Stimulated activated naive B cell treated with anti-CD40 and anti-IgM and Interleukin-4, amounts not matched to agents 10 μg/mL and 1 μg/mL and 100 μg/mL, for 72 hours (primary cell): ENCODE results near the gene EMP1.

Source experiments
- ATAC-seq, 2 donors: fragments of 150-1000 bp; cut with Tn5 transposase; replicated peaks; 2 replicates each; pipeline ENCODE4 v1.10.0; 2021; ENCODE audit warnings: moderate library complexity in 1 of 2
- DNase-seq: peaks from one replicate; pipeline ENCODE4 v3.0.0; 2021
- H3K27ac Mint-ChIP-seq: one replicate; pipeline ENCODE4 v1.8.0; 2022; ENCODE audit warnings: mild to moderate bottlenecking, mixed read lengths
- H3K27me3 Mint-ChIP-seq, 2 donors: one replicate each; pipeline ENCODE4 v1.8.0; 2022; ENCODE audit warnings: mixed read lengths in 2 of 2
- H3K36me3 Mint-ChIP-seq, 2 donors: one replicate each; pipeline ENCODE4 v1.8.0; 2022; ENCODE audit warnings: mixed read lengths in 2 of 2, mild to moderate bottlenecking in 1 of 2
- H3K4me1 Mint-ChIP-seq, 2 donors: one replicate each; pipeline ENCODE4 v1.8.0; 2022; ENCODE audit warnings: mixed read lengths in 2 of 2, mild to moderate bottlenecking in 1 of 2
- H3K4me3 Mint-ChIP-seq, 2 donors: one replicate each; pipeline ENCODE4 v1.8.0; 2022; ENCODE audit warnings: mild to moderate bottlenecking in 2 of 2, mixed read lengths in 2 of 2, moderate library complexity in 1 of 2
- H3K9me3 Mint-ChIP-seq, 2 donors: one replicate each; pipeline ENCODE4 v1.8.0; 2022; ENCODE audit warnings: mixed read lengths in 2 of 2, mild to moderate bottlenecking in 1 of 2

The EMP1 gene

DNA sequence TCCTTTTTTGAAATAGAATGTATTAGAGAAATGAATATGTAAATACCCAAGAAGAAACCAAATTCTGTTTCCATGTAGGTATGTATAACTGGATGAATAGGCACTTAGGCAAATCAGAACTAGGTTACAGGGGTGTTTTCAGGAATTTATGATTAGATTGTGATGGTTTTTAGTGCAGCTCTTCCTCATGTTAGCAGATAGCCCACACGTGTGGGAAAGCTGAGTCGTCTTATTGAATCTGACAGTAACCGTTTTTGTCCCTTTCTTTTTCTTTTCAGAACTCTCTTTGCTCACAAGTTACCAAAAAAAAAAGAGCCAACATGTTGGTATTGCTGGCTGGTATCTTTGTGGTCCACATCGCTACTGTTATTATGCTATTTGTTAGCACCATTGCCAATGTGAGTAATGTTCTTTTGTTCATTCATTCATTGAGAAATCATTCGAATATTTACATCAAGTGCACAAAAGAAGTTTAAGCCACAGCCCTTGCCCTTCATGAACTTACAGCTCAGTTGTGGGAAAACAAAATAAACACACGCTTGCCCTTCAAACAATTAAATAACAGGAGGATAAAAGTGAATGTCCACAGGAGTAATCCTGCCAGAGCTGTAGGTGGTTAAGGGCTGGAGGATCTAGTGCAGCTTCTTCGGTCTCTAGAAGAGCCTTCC, 14.8 kb downstream of the EMP1 start:
- H3K36me3 Mint-ChIP-seq = no peaks in the 10 kb centered on the region
- no peak for ATAC-seq
- no peaks in the 10 kb centered on the region for H3K9me3 Mint-ChIP-seq
- H3K4me1 Mint-ChIP-seq = peaks cover 10 to 14% of the 10 kb centered on the region in 2 donors
- H3K27ac Mint-ChIP-seq = no peak overlapping the region
- no peak for DNase-seq
- no peak overlapping the region for H3K4me3 Mint-ChIP-seq
- H3K27me3 Mint-ChIP-seq = peaks cover 11 to 14% of the 10 kb centered on the region in 2 donors

DNA sequence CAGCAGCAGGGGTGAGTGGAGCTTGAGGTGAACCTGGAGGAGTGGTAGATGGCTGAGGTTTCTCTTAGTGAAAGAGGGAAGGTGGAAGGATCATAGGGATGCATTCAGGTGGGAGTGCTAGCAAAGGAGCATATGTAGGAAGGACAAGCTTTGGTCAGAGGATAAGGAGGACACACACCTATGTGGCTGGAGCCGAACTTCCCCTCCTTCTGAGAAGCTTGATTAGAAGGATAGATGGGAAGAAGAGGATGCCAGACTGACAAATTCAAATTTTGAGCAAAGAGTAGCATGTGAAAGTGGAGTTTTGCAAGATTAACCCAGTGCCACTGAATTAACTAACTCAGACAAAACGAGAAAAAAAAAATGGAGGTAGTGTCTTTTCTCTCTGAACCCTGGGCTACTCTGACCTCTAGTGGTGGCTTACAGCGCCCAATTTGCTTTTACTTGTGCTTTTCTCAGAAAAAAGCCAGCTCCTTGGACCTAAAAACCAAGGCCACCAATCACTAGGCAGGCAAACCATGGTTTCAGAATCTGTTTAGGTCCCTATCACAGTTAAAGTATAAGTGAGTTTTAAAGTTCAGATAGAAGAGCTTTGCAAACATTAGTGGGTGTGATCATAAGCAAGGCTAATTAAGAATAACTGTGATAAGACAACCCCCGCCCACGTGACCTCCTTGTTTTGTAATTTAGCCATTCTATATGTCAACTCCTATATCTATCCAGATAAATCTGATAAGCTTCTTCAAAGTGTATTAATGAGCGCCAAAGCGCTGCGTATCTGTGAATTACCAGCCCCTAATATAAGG, 15.5 kb downstream of the EMP1 start:
- peaks cover 11 to 14% of the 10 kb centered on the region in 2 donors for H3K27me3 Mint-ChIP-seq
- H3K4me3 Mint-ChIP-seq = no peak overlapping the region
- H3K4me1 Mint-ChIP-seq = peaks cover 5 to 9% of the 10 kb centered on the region in 2 donors
- H3K36me3 Mint-ChIP-seq = no peaks in the 10 kb centered on the region
- DNase-seq (peak; percentile 39), ATAC-seq (peak; percentile 54 to 60)
- H3K9me3 Mint-ChIP-seq = no peaks in the 10 kb centered on the region
- no peak overlapping the region for H3K27ac Mint-ChIP-seq

DNA sequence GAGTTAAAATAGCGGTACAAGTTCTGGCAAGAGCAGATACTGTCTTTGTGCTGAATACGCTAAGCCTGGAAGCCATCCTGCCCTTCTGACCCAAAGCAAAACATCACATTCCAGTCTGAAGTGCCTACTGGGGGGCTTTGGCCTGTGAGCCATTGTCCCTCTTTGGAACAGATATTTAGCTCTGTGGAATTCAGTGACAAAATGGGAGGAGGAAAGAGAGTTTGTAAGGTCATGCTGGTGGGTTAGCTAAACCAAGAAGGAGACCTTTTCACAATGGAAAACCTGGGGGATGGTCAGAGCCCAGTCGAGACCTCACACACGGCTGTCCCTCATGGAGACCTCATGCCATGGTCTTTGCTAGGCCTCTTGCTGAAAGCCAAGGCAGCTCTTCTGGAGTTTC, 18.5 kb downstream of the EMP1 start:
- H3K9me3 Mint-ChIP-seq = peaks cover under 1 to 3% of the 10 kb centered on the region in 2 donors
- H3K4me3 Mint-ChIP-seq = no peak overlapping the region
- H3K36me3 Mint-ChIP-seq = no peaks in the 10 kb centered on the region
- H3K4me1 Mint-ChIP-seq = peaks cover 5 to 6% of the 10 kb centered on the region in 2 donors
- ATAC-seq (no peak), DNase-seq (no peak)
- H3K27me3 Mint-ChIP-seq = peaks cover 0 to under 1% of the 10 kb centered on the region in 2 donors
- no peak overlapping the region for H3K27ac Mint-ChIP-seq

DNA sequence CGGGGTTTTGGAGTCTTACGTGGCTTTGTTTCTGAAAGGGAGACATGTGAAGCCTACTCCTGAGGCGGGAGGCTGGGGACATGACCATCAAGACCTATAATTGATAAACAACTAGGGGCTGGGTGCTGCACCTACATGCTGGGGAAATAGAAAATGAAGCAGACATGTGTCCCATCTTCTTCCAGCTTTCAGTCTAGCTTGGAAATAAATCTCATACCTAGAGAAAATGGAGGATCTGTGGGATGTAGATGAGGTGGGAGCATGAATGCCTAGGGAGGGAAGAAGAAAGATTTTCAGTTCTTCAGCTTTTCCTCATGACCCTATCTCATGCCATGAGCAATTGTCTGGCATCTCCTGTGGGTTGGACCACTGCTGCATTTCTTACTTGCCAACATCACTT, 22.1 kb downstream of the EMP1 start:
- DNase-seq (no peak), ATAC-seq (no peak)
- Mint-ChIP-seq H3K4me3 (no peak overlapping the region), H3K36me3 (no peaks in the 10 kb centered on the region), H3K27ac (no peak overlapping the region), H3K9me3 (peaks cover 3 to 4% of the 10 kb centered on the region in 2 donors), H3K27me3 (peaks cover 0 to 8% of the 10 kb centered on the region in 2 donors), H3K4me1 (no peaks in the 10 kb centered on the region)

DNA sequence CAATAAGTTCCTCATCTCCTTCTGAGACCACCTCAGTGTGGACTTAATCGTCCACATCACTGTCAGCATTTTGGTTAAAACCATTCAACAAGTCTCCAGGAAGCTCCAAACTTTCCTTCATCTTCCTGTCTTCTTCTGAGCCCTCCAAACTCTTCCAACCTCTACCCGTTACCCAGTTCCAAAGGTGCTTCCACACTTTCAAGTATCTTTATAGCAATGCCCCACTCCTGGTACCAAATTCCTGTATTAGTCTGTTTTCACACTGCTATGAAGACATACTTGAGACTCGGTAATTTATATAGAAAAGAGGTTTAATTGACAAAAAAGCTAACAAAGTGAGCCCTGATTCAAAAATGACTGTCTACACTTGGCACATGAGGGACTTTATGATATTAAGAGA, 22.8 kb downstream of the EMP1 start:
- no peak for ATAC-seq
- no peak for DNase-seq
- Mint-ChIP-seq H3K4me3 (no peak overlapping the region), H3K9me3 (peaks cover 3 to 4% of the 10 kb centered on the region in 2 donors), H3K27ac (no peak overlapping the region), H3K36me3 (no peaks in the 10 kb centered on the region), H3K27me3 (peaks cover 0 to 12% of the 10 kb centered on the region in 2 donors), H3K4me1 (no peaks in the 10 kb centered on the region)

DNA sequence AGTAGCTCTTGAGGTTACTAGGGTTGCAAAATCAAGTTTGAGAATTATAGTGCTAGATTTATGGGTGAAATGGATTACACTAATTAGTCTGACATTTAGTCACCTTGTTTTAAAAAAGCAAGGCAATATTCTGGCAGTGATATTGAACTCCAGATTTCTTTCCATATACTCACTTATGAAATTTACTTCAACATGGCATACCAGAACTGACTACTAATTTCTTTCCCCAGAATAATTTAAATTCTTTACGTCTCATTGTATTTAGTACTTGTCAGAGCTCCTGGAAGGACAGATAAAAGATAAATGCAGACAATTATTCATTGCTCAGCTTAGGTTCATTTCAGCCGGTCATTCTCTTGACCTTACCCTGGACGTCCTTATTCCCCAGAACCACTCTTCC, 24.3 kb downstream of the EMP1 start:
- Mint-ChIP-seq H3K27ac (no peak overlapping the region), H3K4me1 (no peaks in the 10 kb centered on the region), H3K4me3 (no peak overlapping the region), H3K36me3 (no peaks in the 10 kb centered on the region), H3K27me3 (peaks cover 0 to 12% of the 10 kb centered on the region in 2 donors), H3K9me3 (peaks cover 3 to 4% of the 10 kb centered on the region in 2 donors)
- no peak for ATAC-seq
- no peak for DNase-seq

DNA sequence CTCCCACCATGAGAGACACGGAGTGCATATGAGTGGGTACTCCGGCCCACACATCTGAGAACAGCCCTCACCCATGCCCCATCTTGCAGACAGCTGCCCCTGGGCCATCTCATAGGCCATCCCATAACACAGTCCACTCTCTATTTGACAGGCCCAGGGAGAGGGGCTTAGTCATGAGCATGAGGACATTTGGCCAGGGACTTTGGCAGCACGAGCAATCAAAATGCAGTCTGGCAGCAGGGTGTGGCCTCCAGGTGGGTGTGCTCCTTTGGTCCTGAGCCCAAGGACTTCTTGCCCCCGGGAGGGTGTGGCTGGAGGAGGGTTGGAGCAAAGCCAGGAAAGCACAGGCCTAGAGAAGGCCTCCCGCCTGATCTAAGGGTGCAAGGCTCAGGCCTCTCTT, 25.6 kb downstream of the EMP1 start:
- Mint-ChIP-seq H3K27me3 (peaks cover 0 to 13% of the 10 kb centered on the region in 2 donors), H3K27ac (no peak overlapping the region), H3K4me3 (no peak overlapping the region), H3K4me1 (no peaks in the 10 kb centered on the region), H3K9me3 (peaks cover 3 to 4% of the 10 kb centered on the region in 2 donors), H3K36me3 (no peaks in the 10 kb centered on the region)
- ATAC-seq (no peak), DNase-seq (no peak)

DNA sequence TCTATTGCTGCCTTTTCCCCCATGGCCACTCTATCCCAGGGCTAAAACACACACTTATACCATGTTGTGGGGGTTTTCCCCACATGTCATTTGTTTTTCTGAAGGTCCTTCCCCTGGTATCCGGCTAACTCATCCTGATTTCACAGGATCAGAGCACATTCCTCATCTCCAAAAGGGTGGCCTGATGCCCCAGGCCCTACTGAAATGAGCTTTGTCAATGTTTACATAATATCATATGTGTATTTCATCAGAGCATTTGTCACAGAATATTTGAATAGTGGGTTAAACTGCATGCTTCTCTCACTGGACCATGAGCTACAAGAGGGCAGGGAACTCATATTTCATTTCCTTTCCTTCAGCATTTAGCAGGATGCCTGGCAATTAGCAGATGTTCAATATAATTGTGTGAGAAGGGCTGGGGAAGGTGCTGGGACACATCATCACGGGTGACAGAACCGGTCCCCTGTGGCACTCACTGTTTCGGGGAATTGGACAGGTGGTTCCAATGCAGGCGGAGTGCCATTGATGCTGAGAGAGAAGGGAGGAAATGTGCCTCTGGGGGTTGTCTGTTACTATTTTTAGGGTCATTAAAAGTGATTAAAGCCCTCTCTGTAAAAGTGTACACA, 26.8 kb downstream of the EMP1 start:
- H3K4me1 Mint-ChIP-seq = no peaks in the 10 kb centered on the region
- no peak overlapping the region for H3K27ac Mint-ChIP-seq
- no peak for ATAC-seq
- peaks cover 3 to 4% of the 10 kb centered on the region in 2 donors for H3K9me3 Mint-ChIP-seq
- no peak overlapping the region for H3K4me3 Mint-ChIP-seq
- peaks cover 0 to 20% of the 10 kb centered on the region in 2 donors for H3K27me3 Mint-ChIP-seq
- no peaks in the 10 kb centered on the region for H3K36me3 Mint-ChIP-seq
- DNase-seq = no peak

DNA sequence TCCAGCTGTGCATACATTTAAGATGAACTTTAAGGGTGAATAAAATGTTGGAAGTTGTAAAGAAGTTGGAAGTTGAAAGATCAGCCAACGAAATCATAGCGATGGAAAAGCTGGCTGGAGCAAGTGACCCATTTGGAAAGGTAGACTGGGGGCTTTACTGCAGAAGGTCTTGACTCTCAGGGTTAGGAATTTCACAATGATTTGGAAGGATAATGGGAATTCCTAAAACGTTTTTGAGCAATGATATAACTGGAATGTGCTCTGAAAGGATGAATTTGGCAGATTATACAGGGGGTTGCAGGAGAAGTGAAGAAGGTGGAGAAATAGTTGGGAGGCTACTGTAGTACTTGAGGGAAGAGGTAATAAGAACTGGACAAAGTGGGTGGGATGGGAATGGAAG, 27.4 kb downstream of the EMP1 start:
- Mint-ChIP-seq H3K9me3 (peaks cover 3 to 4% of the 10 kb centered on the region in 2 donors), H3K27me3 (peaks cover 0 to 20% of the 10 kb centered on the region in 2 donors), H3K4me1 (no peaks in the 10 kb centered on the region), H3K4me3 (no peak overlapping the region), H3K27ac (no peak overlapping the region), H3K36me3 (no peaks in the 10 kb centered on the region)
- ATAC-seq (no peak), DNase-seq (no peak)

DNA sequence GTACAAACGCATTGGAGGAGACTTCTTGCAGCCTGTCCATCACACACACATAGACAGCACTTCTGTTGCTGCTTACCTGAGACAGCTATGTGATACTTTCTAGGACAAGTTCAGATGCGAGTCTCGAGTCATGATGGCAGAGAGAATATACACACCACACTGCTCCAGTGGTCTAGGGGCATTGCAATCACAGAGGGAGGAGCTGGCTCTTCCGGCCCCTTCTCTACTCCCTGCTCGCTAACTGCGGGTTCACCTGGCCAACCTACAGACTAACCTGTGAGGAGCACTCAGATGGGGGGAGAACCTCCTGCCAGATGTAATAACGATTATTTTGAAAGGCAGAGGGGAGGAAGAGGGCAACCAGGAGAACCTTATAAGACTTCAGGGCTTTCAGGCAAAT, 30.7 kb downstream of the EMP1 start:
- peaks cover 0 to 27% of the 10 kb centered on the region in 2 donors for H3K27me3 Mint-ChIP-seq
- peaks cover 3% of the 10 kb centered on the region in 2 donors for H3K9me3 Mint-ChIP-seq
- no peak overlapping the region for H3K27ac Mint-ChIP-seq
- H3K4me1 Mint-ChIP-seq = no peaks in the 10 kb centered on the region
- peaks cover 0 to 3% of the 10 kb centered on the region in 2 donors for H3K36me3 Mint-ChIP-seq
- ATAC-seq (no peak), DNase-seq (no peak)
- H3K4me3 Mint-ChIP-seq = no peak overlapping the region

DNA sequence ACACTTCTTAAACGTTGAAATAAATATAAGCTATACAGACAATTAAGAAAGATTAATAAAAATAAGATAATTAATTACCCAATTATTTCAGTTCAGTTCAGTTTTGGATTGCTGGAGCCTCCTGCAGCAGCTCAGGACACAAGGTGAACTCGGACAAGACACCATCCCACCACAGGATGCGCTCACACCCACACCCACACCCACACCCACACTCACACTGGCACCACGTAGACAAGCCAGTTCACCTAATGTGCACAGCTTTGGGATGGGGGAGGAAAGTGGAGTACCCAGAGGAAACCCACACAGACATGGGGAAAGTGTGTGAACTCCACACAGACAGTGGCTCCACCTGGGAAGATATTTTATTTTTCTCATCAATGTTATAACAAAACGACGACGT, 32.1 kb downstream of the EMP1 start:
- Mint-ChIP-seq H3K27ac (no peak overlapping the region), H3K4me1 (no peaks in the 10 kb centered on the region), H3K4me3 (no peak overlapping the region), H3K36me3 (peaks cover 0 to 3% of the 10 kb centered on the region in 2 donors), H3K27me3 (peaks cover 0 to 20% of the 10 kb centered on the region in 2 donors), H3K9me3 (peaks cover 4 to 8% of the 10 kb centered on the region in 2 donors)
- ATAC-seq (no peak), DNase-seq (no peak)

DNA sequence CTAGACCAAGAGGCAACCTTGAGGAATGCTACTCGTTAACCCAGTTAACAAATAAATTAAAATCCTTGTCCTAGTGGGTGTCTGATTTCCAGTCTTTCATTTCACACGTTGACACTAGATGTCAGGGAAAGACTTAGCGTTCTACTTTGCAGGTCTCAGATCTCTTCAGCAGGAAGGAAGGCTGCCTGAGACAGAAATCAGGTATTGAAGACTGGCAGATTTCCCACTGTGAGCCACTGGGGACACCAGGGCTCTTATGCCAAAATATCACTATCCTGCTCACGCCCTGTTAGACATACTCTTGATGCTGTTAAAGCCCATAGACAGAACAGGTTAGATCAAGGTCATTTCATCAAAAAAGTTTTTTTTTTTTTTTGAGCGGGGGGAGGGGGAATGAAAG, 33.0 kb downstream of the EMP1 start:
- Mint-ChIP-seq H3K9me3 (peaks cover 4 to 8% of the 10 kb centered on the region in 2 donors), H3K27me3 (peaks cover 0 to 16% of the 10 kb centered on the region in 2 donors), H3K4me1 (no peaks in the 10 kb centered on the region), H3K36me3 (peaks cover 0 to 3% of the 10 kb centered on the region in 2 donors), H3K27ac (no peak overlapping the region), H3K4me3 (no peak overlapping the region)
- DNase-seq (no peak), ATAC-seq (no peak)

DNA sequence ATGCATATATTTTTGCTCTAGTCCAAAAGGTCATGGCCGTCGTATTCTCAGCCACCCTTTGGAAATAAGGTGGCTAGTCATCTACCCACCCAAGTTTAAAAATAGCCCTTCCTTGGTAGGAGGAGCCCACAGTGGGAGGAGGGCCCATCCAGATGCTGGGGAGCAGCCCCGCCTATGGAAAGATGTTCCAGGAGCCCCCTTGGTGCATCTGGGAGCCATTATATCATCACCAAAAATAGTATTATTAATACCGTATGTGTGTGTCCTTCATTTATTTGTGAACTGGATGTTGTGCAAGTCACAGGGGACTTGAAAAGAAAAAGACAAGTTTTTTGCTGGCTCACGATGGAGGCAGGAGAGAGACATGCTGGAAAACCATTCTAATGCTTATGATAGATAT, 34.0 kb downstream of the EMP1 start:
- H3K27ac Mint-ChIP-seq = no peak overlapping the region
- no peak overlapping the region for H3K4me3 Mint-ChIP-seq
- peaks cover 4 to 8% of the 10 kb centered on the region in 2 donors for H3K9me3 Mint-ChIP-seq

DNA sequence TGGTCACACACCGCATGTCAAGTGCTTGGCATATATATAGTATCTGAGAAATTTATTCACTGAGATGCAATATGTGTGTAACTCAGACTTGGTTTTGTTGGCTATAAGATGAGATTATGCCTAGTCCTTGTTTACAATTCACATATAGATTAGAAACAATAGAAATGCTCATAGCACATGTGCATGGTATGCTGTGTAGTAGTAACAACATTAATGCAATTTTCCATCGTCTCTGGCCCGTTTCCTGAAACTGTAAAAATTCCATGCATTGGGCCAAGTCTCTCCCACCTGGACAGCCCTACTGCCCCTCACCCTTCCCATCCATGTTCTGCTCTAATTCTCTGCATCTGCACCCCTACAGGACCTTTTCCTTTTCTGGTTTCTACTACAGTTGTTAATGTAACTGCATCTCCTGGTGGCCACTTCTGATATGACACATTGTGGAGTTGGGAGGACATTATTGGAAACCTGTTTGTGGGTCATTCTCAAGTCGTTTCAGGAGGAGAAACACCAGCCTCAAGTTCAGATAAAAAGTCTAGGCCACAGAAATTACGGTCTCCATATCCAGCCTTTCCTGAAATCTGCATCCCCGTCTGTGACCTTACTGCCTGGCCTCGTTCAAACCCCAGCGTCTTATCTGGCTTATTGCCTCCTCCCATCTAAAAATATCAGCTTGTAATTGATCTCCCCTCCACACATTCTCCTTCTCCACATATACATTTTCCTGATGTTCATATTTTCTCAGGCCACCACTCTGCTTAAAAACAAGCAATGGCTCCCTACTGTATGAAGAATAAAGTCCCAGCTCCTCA, 37.5 kb downstream of the EMP1 start:
- H3K9me3 Mint-ChIP-seq = peaks cover 4 to 8% of the 10 kb centered on the region in 2 donors
- H3K4me1 Mint-ChIP-seq = no peaks in the 10 kb centered on the region
- no peak for DNase-seq

More for the DNA sequence above, 34.0 kb downstream of the EMP1 start:
- DNase-seq (no peak), ATAC-seq (no peak)
- Mint-ChIP-seq H3K36me3 (peaks cover 0 to 3% of the 10 kb centered on the region in 2 donors), H3K4me1 (no peaks in the 10 kb centered on the region), H3K27me3 (peaks cover 0 to 16% of the 10 kb centered on the region in 2 donors)

More for the DNA sequence above, 37.5 kb downstream of the EMP1 start:
- ATAC-seq = peak; percentile 47 to 51
- H3K4me3 Mint-ChIP-seq = no peak overlapping the region
- no peak overlapping the region for H3K27ac Mint-ChIP-seq
- H3K27me3 Mint-ChIP-seq = peaks cover 4 to 7% of the 10 kb centered on the region in 2 donors
- H3K36me3 Mint-ChIP-seq = peaks cover 0 to 3% of the 10 kb centered on the region in 2 donors
